NCI-H774 (cell line): Measurements from ENCODE around the gene C2orf68.
A peak's percentile ranks its signal among the peaks of the same experiment; 100 is the strongest.
"Not testable (repeated sequence)": the region's sequence is repeated elsewhere in the genome, so short reads cannot be mapped to it uniquely, and the experiment has no call there.

Experiments
- DNase-seq: peaks from one replicate; lab custom pipeline; 2025; lab: John Stamatoyannopoulos, UW

Gene C2orf68

GRCh38 chr2:85579266-85579935, 32.5 kb downstream of the C2orf68 start:
- no peak for DNase-seq

DNA sequence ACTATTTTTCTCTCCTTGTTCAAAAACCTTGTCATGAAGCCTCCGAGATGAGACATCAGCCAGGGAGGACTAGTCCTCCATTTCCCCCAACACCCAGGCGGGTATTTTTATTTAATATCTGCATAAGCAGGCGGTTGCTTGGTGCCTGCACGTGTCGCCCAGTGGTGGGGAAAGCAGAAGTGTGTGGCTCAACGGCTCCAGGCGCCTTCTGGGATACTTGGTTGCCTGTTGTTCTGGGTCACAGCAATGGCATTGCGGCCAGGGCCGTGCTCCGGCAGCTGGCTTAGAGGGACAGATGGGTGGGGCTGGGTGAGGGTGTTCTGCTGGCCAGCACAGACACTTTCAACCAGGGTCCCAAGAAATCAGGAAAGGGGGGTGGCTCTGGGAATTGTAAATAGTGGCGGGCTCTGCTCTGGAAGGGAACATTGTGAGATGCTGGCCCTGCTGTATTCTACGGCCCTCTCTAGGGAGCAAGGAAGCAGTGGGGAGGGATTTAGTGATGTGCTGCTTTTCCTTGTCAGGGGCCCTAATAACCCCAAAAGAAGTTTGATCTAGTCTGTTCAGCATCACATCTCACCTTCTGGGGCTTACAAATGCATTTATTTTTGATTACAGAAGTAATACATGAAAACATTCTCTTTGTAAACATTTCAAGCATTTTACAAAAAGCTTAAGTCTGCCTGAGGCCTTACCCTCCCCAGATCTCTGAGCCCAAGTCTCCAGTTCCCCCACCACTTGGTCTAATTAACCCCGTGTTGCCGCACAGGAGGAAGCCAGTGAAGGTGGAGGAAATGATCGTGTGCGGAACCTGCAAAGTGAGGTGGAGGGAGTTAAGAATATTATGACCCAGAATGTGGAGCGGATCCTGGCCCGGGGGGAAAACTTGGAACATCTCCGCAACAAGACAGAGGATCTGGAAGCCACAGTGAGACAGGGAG, 33.4 kb downstream of the C2orf68 start:
- no peak for DNase-seq

- peak; percentile 17 for DNase-seq
These were observed 34.3 kb downstream of the C2orf68 start, which contains the start of gene VAMP8 for GRCh38 chr2:85577386-85578242. TSS of gene VAMP8 (plus strand) at chr2:85577586. CDS start at chr2:85577647, 61 bp downstream.

DNA sequence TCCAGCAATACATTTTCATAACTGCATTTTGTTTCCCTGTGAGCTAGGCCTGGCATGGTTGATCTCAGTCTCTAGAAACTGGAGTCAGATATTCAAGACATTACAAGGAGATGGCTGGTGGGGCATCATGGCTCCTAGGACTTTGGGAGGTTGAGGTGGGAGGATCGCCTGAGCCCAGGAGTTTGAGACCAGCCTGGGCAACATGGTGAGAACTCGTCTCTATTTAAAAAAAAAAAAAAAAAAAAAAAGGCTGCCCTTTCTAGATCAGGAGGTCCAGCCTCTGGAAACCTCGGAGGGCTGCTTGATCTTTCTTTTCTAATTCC, 34.8 kb downstream of the C2orf68 start:
- DNase-seq = no peak

DNA sequence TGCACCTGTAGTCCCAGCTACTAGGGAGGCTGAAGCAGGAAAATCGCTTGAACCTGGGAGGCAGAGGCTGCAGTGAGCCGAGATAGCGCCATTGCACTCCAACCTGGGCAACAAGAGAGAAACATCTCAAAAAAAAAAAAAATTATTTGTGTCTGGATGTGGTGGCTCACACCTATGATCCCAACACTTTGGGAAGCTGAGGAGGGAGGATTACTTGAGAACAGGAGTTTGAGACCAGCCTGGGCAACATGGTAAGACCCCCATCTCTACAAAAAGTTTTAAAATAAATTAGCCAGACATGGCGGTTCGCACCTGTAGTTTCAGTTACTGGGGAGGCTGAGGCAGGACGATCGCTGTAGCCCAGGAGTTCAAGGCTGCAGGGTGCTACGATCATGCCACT, 36.1 kb downstream of the C2orf68 start:
- no peak for DNase-seq

- no peak for DNase-seq
These were observed 45.6 kb downstream of the C2orf68 start for GRCh38 chr2:85566265-85566664.

DNA sequence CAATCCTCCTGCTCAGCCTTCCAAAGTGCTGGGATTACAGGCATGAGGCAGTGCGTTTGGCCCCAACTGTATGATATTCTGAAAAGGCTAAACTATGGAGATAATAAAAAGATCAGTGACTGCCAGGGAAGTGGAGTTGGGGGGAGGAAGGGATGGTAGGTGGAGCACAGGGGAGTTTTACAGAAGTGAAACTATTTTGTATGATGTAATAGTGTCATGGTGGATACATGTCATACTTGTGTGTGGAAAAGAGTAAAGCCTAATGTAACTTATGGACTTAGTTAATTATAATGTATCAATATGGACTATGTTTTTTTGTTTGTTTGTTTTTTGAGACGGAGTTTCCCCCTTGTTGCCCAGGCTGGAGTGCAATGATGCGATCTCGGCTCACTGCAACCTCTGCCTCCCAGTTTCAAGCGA, 47.7 kb downstream of the C2orf68 start:
- no peak for DNase-seq

DNA sequence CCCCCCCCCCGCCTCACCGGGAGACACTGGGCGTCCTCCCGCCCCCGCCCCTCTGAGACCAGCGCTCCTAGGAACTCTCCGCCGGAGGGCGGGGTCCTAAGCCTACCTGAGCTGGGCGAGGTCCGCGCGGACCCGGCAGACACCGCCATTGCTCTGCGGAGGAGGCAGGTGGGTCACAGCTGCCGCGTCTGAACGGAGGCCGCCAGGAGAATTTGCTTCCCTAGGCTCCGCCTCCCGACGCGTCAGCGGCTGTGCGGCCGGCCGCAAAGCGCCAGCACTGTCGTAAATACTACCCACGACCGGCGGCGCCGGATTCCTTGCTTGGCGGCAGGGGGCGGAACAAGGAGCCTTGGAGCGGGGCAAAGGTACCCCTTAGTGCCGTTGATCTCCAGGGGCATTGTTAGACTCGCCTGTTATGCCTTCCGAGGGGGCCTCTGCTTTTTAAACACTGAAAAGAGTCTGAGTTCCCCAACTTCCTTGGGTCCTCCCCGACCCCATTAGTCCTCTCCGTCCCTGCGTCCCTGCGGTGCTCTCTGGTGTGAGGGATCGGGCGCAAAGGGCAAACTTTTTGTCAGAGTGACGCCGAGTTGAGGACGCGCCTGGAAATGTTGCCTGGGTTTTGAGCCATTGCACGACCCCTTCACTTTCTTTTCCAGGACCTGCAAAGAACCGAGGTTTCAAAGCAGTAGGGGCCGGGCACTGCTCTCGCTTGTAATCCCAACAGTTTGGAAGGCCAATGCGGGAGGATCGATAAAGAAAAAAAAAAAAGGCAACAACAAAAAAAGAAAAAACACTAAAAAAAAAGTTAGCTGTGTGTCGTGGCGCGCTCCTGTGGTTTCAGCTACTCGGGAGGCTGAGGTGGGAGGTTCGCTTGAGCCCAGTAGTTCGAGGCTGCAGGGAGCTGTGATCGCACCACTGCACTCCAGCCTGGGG, 50.3 kb downstream of the C2orf68 start, which contains the start of gene GGCX:
Gene GGCX, minus strand, starts transcription at position 214 of the 933 bp plus-strand sequence. Its CDS starts 65 bp downstream, at position 149.
- DNase-seq = peak; percentile 94

GRCh38 chr2:85560812-85561279, 51.0 kb downstream of the C2orf68 start:
- DNase-seq = no peak

- not testable (repeated sequence) for DNase-seq
These were observed 51.5 kb downstream of the C2orf68 start for GRCh38 chr2:85560403-85560726.

DNA sequence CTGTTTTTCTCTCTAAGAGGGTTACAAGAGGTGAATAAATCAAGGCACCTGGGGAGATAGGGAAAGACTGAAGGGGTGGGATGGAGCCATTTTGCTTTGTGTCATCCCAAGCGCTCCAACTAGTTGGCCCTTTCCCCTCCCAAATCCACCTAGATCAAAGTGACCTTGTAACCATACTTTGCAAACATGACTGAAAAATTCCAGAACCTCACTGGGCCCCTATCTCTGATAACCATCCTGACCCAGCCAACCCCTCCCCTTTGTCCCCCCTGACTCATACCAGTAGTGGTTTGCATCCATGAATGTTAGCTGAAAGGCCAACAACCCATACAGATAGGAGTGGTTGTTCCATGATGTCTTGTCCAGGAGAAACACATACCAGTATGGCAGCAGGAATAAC, 53.7 kb downstream of the C2orf68 start:
- DNase-seq = no peak

DNA sequence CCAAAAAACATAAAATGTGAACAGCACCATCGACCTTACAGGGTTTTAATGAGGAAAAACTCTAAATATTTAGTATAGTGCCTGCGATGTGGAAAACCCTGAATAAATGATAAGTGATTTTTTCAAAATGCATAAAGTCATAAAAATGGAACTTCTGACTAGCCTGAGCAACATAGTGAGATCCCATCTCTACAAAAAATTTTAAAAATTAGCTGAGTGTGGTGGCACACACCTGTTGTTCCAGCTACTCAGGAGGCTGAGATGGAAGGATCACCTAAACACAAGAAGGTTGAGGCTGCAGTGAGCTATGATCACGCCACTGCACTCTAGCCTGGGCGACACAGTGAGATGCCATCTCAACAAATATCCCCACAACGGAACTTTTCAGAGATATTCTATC, 54.7 kb downstream of the C2orf68 start:
- no peak for DNase-seq
